HG02623 (cell line): ENCODE measurements around the gene PARD3B.

Experiments used
- ATAC-seq: cut with Tn5 transposase; IDR thresholded peaks from one replicate; pipeline ENCODE4 v1.9.1; 2021; ENCODE audit warnings: moderate library complexity; ENCODE audit not compliant: unreplicated experiment

PARD3B gene

GRCh38 chr2:205293559-205293958 lies 748.3 kb downstream of the PARD3B start:
- no peak for ATAC-seq

GRCh38 chr2:205296959-205297358 lies 751.7 kb downstream of the PARD3B start:
- ATAC-seq = no peak

- ATAC-seq = no peak
Observed at GRCh38 chr2:205297368-205297767, 752.1 kb downstream of the PARD3B start.

GRCh38 chr2:205297846-205298245 lies 752.6 kb downstream of the PARD3B start:
- no peak for ATAC-seq

- no peak for ATAC-seq
Observed at GRCh38 chr2:205311201-205311600, 765.9 kb downstream of the PARD3B start.

- no peak for ATAC-seq
Observed at GRCh38 chr2:205321231-205321630, 776.0 kb downstream of the PARD3B start.

- ATAC-seq = peak; percentile 29
Observed at GRCh38 chr2:205323929-205324328, 778.7 kb downstream of the PARD3B start.

- ATAC-seq = peak; percentile 53
Observed at GRCh38 chr2:205324355-205324754, 779.1 kb downstream of the PARD3B start.

- no peak for ATAC-seq
Observed at GRCh38 chr2:205333351-205333750, 788.1 kb downstream of the PARD3B start.

- ATAC-seq = no peak
Observed at GRCh38 chr2:205337274-205337673, 792.0 kb downstream of the PARD3B start.

GRCh38 chr2:205338156-205338555 lies 792.9 kb downstream of the PARD3B start:
- ATAC-seq = no peak

GRCh38 chr2:205343103-205343502 lies 797.8 kb downstream of the PARD3B start:
- ATAC-seq = no peak

GRCh38 chr2:205346649-205347048 lies 801.4 kb downstream of the PARD3B start:
- ATAC-seq = no peak

GRCh38 chr2:205347899-205348298 lies 802.6 kb downstream of the PARD3B start:
- no peak for ATAC-seq

GRCh38 chr2:205352094-205352493 lies 806.8 kb downstream of the PARD3B start:
- no peak for ATAC-seq

- ATAC-seq = no peak
Observed at GRCh38 chr2:205352593-205352992, 807.3 kb downstream of the PARD3B start.

GRCh38 chr2:205357732-205358131 lies 812.5 kb downstream of the PARD3B start:
- no peak for ATAC-seq

- no peak for ATAC-seq
Observed at GRCh38 chr2:205358351-205358815, 813.1 kb downstream of the PARD3B start.

- ATAC-seq = no peak
Observed at GRCh38 chr2:205361272-205361671, 816.0 kb downstream of the PARD3B start.

GRCh38 chr2:205361970-205362369 lies 816.7 kb downstream of the PARD3B start:
- no peak for ATAC-seq

GRCh38 chr2:205364261-205364660 lies 819.0 kb downstream of the PARD3B start:
- no peak for ATAC-seq

- ATAC-seq = no peak
Observed at GRCh38 chr2:205366336-205367060, 821.2 kb downstream of the PARD3B start.
